Endothelial cell of hepatic sinusoid (primary cell): ENCODE data around the gene PSMC2.

Experiments used
- in situ Hi-C: cut with HindIII; loops from 2 replicates; pipeline ENCODE4 v1.10.0; 2017; ENCODE audit warnings: low sequenced_read_pairs

PSMC2 gene

DNA sequence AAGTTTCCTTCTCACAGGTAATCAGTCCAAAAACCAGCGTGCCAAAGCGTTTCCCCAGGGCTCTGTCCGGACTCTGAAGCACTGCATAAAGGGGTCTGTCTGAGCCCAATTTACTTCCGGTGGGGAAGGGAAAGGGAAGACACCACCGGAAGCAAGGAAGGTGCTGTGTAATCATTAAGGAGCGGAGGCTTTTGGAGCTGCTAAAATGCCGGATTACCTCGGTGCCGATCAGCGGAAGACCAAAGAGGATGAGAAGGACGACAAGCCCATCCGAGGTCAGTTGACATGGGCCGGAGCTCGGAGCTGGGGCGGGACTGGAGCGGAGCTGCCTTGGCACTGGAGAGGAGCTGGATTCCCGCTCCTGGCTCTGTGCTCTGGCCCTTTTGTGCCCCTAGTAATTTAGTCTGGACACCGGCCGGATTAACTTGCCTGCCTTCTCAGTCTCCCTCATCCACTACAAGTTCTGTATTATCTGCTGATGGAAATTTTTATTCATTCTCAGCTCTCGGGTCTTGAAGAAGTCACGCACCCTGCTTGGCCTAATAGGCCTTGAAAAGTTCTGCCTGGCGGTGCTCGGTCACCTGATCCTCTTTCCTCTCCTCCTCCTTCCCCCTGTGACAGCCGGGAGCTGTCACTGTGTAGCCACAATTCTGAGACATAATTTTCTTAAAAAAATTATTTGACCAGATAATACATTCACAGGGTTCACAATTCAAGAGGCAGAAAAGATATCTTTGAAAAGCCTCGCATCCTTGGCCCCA, at the start of gene PSMC2:
Gene PSMC2 (plus strand): TSS at position 137 of the 761 bp plus-strand sequence. CDS start 69 bp downstream, at position 206.
- in situ Hi-C loops = no loop called here

DNA sequence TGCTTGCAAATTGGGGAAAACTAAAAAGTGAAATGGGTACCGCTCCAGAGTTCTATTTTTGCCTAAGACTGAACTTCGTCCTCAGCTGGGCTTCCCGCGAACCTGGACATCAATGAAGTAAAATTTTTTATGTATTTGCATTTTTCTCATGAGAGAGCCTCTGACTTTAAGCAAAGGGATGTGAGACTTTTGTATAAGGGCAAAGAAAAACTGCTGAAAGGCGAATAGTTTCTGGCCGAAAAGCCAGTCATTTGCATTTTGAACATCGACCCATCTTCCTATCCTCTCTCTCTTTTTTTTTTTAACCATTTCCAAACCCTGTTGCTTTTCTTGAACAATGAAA, 49.6 kb upstream of the PSMC2 start:
- in situ Hi-C loops = no loop called here

DNA sequence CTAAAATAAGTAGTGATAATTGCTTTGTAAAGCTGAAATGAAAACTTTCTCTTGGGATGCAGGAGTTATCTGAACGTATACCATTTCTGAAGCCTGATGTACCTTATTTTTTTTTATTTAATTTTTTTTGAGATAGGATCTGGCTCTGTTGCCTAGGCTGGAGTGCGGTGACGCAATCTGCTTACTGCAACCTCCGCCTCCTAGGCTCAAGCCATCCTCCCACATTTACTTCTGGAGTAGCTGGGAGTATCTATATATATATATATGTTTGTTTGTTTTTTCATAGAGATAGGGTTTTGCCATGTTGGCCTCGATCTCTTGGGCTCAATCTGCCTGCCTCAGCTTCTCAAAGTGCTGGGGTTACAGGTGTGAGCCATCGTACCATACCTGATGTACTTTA, 47.8 kb upstream of the PSMC2 start:
- in situ Hi-C loops = no loop called here

DNA sequence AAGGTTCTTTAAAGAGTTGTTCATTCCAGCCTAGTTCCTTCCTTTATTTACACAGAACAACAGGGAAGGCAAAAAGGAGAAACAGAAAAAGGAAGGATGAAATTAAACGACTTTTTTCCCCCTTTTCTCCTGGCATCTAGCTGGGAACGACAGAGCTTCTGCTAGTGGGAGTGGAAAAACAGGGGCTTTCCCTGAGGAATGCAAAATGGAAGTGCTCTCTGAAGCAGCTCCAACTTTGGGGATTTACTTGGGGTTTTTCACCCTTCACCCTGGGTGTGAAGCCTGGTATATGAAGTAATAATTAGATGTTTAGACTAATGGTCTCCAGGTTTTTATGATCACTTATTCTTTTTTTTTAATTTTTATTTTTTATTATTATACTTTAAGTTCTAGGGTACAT, 46.0 kb upstream of the PSMC2 start:
- in situ Hi-C loops = no loop called here

DNA sequence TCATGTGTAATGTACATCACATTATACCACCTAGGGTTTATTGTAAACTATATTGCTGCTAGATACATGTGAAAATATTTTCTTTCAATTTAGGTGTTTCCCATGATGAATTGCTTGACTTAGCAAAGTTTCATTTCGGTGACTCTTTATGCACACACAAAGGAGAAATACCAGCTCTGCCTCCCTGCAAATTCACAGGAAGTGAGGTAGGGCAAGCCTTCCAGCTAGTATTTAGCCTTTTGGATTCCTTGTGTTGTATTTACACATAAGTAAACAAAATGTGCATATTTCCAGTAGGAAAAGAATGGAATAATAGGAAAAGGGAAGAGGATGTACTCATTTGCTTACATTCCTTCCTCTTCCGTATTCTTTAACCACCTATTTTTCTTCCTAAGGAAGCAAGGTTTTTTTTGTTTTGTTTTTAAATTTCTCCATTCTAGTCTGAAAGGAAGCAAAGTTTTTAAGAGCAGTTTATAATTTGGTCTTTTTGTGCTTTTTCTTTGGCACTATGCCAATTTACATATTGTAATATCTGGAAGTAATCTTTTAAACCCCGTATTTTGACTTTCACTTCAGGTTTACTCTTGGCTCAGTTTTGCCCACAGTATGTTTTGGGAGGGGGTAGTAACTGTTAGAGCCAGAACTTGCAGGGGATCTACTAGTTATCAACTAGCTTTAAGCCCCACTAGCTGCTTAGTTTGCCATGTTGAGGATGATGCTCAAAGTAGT, 39.8 kb upstream of the PSMC2 start:
- in situ Hi-C loops = loop anchor here (5.0 kb wide), 1 partner anchor 35 kb away; the partner anchor contains the start of gene DNAJC2

DNA sequence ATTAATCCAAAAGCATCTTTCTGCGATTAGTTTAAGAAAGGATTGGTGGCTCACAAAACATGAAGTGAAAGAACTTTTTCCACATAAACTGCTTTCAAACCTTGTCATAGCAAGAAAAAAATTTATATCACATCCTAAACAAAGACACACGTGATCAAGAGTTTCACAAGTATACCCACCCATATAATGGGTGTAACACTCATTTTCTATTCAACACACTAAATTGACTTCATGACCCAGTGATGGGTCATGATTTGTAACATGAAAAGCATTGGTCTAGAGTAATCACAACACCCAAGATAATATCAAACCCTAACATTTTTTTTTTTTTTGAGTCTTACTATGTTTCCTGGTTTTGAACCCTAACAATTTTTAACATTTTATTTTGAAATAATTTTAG, 32.6 kb upstream of the PSMC2 start:
- in situ Hi-C loops = no loop called here

DNA sequence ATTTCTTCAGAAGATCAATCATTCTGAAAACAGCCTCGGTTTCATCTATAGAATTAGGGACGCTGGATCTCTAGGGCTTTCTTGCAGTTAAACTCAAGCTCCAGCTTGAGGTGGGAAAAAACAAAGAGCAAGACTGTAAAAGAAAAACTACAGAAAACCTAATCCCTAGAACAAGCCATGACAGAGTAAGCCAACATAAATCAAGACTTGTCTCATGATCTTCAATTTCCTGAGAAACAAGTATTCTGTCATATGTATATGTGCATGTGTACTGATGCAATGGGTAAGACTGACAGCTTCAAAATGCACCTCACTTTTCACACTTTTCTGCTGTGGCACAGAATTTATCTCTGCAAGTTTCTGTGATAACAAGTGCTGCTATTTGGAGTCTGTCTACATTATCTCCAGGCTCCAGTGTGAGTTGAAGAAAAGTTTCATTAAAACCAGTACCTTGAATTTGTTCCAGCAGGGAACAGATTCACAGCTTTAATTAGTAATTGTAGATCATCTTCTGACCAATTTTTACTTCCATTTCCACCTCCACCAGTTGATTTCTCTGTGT, 31.0 kb upstream of the PSMC2 start:
- in situ Hi-C loops = no loop called here

DNA sequence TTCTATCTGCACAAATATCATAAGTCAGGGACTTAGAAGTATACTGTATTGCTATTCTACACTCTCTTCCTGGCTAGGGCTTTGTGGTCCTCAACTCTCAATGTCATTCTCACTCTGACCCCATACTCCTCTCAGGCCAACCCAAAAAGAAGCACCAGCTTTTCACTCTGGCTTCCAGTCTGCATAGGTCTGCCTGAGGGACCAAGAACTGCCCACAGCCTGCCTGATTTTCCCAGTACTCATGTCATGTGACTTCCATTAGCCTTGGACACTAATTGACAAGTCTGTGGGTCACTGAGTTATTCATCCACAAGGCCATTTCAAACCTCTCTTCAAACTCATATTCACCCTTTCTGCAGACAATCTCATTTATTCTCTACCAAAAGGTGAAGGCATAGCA, 30.4 kb upstream of the PSMC2 start:
- in situ Hi-C loops = no loop called here

DNA sequence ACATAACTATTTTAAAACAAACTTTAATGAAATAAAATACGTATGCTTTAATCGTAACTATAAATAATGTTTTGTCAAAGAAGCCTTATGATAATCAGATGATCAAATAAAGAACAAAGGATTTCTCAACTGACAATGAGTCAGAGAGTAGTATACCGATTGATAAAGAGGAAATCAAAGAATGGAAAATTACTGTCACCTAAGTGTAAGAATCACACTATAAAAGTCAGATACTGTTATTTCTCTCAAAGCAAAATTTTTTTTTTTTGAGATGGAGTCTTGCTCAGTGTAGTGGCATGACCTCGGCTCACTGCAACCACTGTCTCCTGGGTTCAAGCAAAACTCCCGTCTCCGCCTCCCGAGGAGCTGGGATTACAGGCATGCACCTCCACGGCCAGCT, 21.7 kb upstream of the PSMC2 start:
- in situ Hi-C loops = no loop called here

DNA sequence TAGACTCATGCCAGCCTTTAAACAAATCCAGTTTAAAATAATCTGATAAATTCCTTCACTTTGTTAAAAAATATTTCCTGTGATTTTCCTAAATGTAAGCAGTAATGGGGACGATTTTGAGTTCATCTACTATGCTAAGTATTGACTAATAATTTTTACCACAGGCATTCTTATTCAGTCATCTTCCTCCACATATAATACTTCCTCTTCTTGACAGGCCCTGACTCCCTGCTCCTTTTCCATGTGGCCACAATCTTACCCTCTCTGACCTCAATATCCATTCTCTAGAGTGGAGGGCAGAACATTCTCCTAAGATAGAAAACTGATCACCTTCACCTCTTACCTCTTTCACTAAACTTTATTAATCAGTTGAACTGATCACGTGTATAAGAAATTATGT, 10.7 kb upstream of the PSMC2 start:
- in situ Hi-C loops = no loop called here

DNA sequence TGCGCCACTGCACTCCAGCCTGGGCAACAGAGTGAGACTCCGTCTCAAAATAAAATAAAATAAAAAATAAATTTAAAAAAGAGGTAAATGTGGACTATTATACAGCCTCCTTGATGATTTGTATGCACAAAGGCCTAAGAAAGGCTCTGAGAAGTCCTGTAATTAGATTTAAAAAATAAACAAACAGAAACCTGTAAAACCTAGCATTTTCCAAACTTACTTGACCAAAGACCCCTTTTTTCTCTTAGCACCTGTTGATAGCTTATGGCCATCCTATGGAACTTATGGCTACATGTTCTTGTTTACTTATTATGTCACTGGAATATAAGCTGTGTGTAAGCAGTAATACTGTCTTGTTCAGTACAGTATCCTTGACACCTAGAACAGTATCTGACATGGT, 8.6 kb upstream of the PSMC2 start:
- in situ Hi-C loops = no loop called here

DNA sequence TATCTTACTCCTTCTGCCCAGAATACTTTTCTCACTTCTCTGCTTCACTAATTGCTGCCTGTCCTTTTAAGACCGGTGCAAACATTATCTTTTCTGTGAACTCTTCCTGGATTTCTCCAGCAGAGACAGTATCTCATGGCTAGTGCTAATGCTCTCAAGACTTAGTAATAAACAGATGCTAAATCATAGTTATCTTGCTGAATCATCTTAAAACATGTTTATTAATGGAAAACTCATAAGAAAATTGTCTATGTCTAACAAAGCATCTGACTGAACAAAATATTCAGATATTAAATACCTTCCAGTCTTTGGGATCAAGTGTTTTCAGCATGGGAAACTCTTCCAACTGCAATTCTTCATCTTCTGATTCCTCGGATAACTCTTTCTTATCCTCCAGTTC, 6.0 kb upstream of the PSMC2 start:
- in situ Hi-C loops = loop anchor here (5.0 kb wide), 1 partner anchor 34 kb away; no protein-coding TSS in a partner anchor

DNA sequence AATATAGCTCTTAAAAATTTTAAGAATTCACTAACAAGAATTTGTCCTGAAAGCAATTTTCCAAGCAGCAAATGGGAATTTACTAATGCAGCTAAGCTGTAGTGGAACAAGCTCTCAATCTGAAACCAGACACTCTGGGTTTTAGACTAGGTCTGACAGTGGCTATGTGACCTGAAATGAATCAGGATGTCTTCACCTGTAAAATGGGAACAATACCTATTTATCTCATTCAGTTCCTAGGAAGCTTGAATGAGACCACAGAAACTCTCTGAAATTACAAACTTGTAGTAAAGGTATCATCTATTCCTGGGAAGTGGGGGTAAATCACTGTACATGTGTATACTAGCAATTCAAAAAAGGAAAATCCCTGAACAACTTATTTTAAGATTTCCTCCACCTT, 4.1 kb upstream of the PSMC2 start:
- in situ Hi-C loops = loop anchor here (5.0 kb wide), 1 partner anchor 36 kb away; no protein-coding TSS in a partner anchor

DNA sequence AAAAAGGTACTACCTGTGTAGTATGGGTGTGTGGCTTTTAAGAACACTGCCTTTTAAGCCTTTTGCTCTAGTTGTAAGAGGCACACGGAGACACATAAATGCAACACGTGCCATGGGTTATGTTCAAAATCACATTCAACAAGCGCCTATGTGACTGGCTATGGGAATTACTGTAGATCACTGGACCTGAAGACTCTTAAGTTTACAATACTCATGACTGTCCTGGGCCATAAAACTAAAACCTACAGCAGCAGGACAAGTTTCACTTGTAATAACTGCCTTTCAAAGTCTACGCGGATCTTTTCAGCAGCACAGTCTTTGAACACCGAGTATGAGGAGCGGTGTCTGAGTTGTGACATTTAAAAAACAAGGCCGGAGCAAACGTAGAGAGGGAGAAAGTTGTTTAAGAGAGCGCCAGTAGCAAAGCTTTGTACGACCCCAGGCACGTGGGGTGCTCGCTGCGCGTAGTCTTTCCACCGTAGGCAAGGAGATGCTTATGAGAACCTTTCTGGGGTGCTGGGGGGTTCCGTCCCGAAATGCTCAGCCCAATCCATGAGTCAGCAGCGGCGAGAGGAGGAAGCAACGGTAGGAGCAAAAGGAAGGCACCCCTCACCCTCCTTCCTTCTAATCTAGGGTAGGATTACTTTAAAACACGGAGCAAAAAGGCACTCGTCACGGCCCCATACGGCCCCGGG, 3.5 kb upstream of the PSMC2 start:
- in situ Hi-C loops = loop anchor here (5.0 kb wide), 1 partner anchor 37 kb away; no protein-coding TSS in a partner anchor

DNA sequence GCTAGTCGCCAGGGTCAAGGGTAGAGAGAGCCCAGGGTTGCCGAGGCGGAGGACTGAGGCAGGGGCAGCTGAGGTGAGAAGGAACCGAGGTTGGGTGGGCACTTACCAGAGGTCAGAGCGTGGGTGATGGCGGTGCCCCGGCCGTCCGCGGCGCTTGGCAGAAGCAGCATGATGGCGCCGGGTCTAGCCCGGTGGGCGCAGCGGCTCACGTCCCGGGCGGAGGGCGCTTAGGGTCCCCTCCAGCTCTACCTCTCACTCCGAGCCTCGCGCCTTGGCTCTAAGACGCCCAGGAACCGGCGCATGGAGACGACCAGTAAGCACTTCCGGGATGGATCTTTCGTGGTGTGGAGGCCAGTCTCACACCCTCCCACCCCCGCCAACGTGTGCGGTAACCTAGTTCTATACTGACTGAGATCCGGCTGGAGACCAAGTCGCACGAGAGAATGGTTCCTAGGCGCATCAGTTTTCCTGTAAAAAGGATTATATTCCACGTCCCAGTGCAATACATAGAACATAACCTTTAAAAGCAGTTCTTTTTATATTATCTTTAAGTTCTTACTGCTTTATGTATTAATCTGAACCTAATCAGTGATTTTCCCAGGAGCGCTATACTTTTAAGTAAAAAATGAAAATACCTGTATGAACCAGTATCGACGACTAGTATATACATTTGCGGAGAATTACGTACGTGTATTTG, 2.8 kb upstream of the PSMC2 start, which contains the start of gene DNAJC2:
Gene DNAJC2 (minus strand): TSS at position 315 of the 697 bp plus-strand sequence. CDS start 145 bp downstream, at position 170.
- in situ Hi-C loops = loop anchor here (5.0 kb wide), 1 partner anchor 37 kb away; no protein-coding TSS in a partner anchor

DNA sequence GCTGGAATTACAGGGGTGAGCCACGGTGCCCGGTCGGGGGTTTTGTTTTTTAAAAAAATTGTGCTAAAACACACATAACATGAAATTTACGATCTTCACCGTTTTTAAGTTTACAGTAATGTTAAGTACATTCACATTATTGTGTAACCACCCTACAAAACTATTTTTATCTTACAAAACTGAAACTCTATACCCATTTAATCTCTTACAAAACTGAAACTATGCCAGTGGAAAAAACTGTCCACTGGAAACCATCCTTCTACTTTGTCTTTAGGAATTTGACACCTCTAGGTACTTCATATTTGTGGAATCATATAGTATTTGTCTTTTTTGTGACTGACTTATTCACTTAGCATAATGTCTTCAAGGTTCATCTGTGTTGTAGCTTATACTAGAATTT, 1.0 kb upstream of the PSMC2 start:
- in situ Hi-C loops = no loop called here

DNA sequence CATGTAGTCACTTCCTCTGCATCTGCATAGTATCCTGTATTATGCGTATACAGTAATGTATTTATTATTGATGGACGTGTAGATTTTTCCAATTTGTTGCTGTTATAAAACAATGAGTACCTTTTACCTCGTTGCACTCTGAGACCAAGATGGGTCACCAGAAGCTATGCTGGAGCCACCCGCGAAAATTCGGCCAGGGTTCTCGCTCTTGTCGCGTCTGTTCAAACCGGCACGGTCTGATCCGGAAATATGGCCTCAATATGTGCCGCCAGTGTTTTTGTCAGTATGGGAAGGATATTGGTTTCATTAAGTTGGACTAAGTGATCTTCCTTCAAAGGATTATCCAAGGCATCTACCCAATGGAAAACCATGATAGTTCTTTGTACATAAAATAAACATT, 1.0 kb downstream of the PSMC2 start:
- in situ Hi-C loops = no loop called here

DNA sequence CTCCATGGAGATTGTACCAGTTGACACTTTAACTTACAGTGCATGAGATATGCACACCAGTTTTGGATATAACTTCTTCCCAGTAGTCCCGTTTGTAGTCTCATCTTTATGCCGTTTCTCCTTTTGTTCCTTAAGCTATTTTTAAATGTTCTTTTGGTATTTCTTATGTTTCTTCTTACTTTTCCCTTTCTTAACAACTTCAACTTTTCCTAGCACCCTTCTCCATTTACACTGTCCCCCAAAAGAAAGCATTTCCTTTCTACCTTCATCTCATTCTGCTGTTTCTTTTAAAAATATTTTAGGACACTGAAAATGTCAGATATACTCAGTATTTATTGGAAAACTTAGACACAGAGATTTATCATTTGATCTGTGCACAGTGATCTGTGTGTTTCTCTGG, 1.5 kb downstream of the PSMC2 start:
- in situ Hi-C loops = no loop called here

DNA sequence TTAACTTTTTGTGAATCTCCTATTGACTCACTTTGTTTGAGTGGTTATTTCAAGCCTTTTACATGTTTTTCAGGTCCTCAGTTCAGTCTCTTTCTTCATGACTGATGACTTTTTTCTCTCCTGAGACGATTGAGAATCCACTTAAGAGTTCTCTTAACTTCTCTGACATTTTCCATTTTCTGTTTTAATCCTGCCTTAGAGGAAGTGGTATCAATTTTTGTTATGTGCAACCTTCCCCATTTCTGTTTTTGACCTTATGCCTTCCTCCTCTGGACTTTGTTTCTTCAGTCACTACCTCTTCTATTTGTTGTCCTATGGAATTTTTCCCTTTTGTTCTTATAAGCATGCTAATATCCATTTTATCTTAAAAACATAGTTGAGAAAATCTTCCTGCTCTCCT, 2.4 kb downstream of the PSMC2 start:
- in situ Hi-C loops = no loop called here

DNA sequence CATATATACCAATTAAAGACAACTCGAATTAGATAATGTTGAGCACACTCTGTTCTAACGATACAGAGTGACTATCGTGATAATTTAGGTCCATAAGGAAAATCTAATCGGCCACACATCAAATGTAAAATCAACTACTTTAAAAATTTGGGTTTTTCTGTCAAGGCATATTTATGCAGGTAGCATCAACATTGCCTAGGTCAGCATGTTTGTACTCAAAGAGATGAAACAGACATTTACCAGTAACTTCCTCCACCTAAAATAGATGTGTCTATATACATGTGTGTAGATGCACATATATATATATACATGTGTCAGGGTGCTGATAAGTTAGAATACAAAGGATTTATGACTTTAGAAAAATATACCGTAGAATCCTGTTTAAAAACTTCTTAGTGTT, 22.0 kb downstream of the PSMC2 start:
- in situ Hi-C loops = no loop called here
